ENCODE measurements around the gene ANKS1B.
"Not testable (repeated sequence)": the region's sequence is repeated elsewhere in the genome, so short reads cannot be mapped to it uniquely, and the experiment has no call there.

The ANKS1B gene

DNA sequence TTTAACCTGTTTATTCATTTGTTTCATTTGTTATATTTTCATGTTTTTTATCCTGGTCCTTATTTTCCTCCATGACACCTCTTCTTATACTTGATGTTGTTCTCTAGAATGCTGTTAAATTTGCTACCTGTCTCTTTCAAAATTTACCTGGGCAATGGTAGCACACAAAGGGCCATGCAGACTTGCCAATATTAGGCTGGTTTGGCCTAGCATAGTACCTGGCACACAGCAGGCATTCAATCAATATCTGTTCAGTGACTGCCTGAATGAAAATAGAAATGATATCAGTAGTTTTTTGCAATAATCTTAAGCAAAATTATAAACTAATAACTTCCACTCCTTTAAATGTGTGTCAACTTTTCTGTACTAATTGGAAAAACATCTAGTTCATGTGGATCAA, 1014.5 kb downstream of the ANKS1B start:
- no peak for DNase-seq (ENCODE audit: low read depth, low spot score)

DNA sequence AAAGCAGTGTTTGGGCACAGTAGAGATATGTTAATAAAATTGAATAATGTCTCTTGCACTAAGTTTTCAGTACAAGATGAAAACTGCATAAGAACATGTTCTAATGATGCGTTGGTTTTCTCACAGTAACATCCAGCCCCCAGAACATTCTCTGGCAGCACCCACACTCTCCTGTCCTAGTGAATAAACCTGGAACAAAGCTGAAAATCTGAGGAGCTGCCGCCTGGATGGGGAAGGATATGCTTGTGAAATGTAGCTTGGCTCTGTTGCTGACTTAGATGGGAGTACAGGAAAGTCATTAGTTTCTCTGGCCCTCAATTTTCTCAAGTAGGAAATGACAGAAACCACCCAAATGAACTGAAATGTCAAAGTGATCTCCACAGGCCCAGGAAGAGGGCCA, 1015.8 kb downstream of the ANKS1B start:
- DNase-seq (ENCODE audit: low read depth, low spot score) = no peak

- DNase-seq (ENCODE audit: low read depth, low spot score) = not testable (repeated sequence)
These were observed 1027.6 kb downstream of the ANKS1B start for GRCh38 chr12:98957135-98957534.

GRCh38 chr12:98955284-98955683, 1029.5 kb downstream of the ANKS1B start:
- peak; percentile 16 for DNase-seq (ENCODE audit: low read depth, low spot score)

- DNase-seq (ENCODE audit: low read depth, low spot score) = no peak
These were observed 1030.2 kb downstream of the ANKS1B start for GRCh38 chr12:98954506-98954905.

DNA sequence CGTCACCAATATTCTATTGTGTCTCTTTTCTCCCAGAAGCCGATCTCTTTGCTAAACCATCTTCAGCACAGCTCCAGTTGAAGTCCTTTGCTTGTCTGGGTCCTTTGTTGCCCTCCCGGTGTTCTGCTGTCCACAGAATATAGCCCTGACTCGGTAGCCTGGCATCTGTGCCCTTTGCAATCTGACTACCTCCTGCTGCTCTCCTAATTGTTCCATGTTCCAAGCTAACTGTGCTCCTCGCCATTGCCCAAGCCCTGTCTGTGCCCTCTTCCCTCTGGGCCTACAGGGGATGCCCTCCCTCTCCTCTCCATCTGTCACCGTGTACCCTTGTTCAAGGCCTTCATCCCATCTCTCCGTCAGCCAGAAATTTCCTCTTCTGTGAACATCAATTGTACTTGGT, 1033.3 kb downstream of the ANKS1B start:
- no peak for DNase-seq (ENCODE audit: low read depth, low spot score)

DNA sequence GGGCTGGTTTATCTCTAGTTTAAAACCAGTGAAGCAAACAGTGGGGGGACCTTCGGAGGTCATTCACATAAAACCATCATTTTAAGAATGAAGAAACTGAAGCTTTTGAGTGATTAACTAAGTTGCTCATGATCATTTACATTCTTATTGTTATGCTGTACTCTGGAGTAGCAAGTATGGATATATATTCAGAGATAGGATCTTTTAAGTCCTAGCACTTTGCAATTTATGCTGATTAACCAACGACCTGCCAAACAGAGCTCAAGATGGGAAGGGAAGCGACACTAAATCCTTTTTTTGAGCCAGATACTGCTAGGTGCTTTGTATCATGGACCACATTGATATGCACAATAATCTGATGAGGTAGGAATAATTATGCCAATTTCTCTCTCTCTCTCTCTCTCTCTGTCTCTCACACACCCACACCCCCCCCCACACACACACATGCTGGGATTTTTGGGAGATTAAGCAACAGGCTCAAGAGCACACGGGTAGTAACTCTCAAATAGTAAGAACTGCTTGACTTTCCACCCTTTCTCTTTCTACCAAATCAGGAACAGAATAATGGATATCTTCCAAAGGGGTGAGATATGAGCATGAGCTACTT, 1036.3 kb downstream of the ANKS1B start:
- no peak for DNase-seq (ENCODE audit: low read depth, low spot score)

DNA sequence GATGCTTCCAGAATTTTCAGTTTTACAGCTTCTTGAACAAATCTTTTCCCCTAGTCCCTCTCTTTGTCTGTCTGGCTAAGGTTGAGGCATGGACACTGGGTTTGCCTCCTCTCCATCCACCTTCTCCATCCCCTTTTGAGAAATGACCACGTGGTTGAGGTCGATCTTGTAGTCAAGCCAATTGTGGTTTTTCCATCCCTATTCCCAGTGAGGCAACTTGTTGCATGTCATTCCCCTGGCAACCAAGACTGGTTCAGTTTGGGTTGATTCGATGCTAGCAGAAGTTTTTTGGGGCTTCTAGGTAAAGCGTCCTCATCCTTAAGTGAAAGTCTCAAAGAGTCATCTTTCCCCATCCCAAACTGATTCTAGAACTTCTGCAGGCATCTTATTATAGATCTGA, 1038.9 kb downstream of the ANKS1B start:
- peak; percentile 15 for DNase-seq (ENCODE audit: low read depth, low spot score)

GRCh38 chr12:98939926-98940325, 1044.8 kb downstream of the ANKS1B start:
- no peak for DNase-seq (ENCODE audit: low read depth, low spot score)

DNA sequence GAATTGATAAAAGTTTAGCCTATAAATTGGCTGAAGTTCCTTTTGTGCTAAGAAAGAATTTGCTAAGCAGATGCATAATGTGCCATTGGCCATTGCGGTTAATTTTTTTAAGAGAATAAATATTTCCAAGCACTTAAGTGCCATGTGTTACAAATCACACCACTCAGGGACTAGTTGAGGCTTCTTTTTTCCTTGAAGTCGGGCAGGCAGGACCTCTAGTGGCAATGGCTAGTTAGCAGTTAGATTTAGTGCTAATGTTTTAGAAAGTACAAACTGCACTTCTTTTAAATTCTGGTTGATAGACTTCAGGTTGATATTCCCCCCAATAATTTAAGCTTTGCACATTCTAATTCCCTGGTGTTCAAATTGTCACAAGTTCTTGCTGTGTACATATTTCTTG, 1045.4 kb downstream of the ANKS1B start:
- DNase-seq (ENCODE audit: low read depth, low spot score) = peak; percentile 71

DNA sequence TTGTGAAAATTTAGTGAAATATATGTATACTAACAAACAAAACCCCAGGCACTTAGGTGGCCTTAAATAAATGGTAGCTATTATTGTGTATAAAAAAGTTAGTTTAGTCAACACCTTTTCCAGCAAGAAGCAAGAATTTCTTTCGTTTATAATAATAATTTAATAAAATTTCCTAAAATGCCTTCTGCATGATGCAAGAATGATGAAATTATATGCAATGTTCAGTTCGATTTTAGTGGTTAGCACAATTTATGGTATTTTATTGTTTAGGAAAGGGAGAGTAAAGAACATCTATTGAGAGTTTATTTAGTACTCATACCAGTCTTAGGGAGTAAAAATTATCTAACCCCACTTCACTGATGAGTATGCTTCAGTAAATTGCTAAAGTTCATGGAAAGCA, 1048.9 kb downstream of the ANKS1B start:
- no peak for DNase-seq (ENCODE audit: low read depth, low spot score)

GRCh38 chr12:98922871-98923270, 1061.9 kb downstream of the ANKS1B start:
- no peak for DNase-seq (ENCODE audit: low read depth, low spot score)

DNA sequence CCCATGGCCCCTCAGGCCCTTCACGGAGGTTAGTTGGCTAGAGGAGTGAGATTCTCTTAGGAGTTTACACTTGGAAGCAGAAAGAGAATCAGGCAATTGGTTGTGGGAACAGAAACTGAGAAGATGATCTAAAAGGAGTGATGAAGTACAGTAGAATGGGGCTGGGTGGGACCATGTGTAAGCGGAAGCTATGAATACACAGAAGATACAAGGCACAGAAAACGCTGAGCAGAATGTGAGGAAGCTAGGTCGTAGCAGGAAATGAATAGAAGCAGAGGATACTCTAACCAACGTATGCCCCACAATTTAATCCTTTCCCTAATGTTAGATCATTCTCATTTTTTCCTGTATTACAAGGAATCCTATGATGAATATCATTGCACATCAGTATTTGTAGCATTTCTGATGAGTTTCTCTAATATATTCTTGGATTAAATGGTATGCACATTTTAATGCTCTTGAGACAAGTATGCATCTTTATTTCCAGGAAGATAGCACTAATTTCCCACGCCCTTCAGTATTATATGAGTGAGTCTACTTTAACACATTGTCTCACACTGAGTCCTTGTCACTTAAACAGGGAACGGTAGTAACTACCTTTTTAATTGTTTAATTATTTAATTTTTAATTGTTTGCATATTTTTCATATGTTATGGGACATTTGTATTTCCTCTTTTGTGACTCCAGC, 1066.4 kb downstream of the ANKS1B start:
- DNase-seq (ENCODE audit: low read depth, low spot score) = no peak

DNA sequence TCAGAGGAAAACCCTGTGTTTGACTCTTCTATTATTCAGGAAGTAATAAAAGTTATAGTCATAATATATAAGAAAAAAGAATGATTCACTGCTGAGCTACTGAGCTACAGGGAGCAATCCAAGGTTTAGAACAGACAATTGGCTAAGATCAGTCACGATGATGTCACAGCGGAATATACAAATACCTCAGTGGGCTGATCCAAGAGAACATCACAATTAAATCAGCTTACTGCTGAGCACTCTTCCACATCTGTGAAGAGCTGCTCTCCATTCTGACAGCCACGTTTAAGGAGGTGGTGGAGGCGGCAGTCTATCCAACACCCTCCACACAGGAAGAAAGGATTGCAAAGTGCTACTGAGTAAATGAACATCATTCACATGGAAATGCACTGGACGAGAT, 1068.6 kb downstream of the ANKS1B start:
- DNase-seq (ENCODE audit: low read depth, low spot score) = no peak

GRCh38 chr12:98912401-98912974, 1072.2 kb downstream of the ANKS1B start:
- no peak for DNase-seq (ENCODE audit: low read depth, low spot score)

GRCh38 chr12:98911396-98911795, 1073.3 kb downstream of the ANKS1B start:
- no peak for DNase-seq (ENCODE audit: low read depth, low spot score)

DNA sequence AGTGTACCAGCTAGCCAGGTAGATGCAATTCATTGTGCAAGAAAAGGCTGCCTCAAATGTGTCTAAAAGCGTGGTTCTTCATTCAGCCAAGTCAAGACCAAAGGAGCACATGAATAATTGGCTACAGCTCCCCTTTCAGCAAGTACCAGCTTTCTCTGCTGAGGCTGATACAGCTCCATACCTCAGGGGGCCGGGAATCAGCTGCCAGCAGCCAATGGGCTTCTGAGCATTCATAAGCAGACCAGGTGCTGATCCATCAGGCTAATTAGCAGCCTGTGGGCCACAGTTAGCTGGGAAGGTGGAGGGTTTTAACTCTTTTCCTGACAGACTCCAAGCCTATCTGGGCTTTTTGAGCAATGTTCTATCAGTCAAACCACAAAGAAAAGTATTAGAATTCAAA, 1075.0 kb downstream of the ANKS1B start:
- no peak for DNase-seq (ENCODE audit: low read depth, low spot score)

DNA sequence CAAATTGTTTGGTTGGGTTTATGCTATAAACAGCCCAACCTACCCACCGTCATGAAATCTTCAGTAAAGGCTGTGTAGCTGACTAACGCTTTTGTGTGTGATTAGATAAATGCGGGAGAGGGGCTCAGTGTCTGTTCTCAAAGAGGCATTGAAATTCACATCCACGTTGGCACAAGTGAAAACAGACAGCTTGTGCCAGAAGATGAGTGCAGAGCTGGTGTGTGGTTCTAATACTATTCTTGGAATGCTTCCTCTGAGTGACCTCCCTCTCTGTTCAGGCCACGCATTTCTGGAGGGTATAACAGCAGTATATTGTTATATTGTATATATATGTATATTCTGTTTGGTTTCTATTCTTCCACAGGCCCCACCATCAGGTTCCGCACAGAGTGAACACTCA, 1075.9 kb downstream of the ANKS1B start:
- DNase-seq (ENCODE audit: low read depth, low spot score) = peak; percentile 20

- DNase-seq (ENCODE audit: low read depth, low spot score) = no peak
These were observed 1080.9 kb downstream of the ANKS1B start for GRCh38 chr12:98903875-98904274.

DNA sequence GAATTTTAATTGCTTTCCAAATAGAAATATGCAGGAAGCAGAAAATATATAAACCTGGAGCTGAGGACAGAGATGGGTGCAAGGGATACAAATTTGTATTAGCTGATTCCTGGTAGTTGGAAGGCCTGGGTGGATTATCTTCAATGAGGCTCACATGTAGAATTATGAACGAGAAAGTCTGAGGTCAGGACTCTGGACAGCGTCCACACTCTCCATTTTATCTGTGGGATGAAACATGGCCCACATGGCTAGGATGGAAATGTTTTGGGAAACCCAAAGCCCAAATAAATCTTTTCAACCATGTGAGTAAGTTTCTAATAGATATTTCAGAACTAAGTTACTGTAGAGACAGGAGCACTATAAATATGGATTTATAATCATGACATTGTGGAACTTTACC, 1083.5 kb downstream of the ANKS1B start:
- peak; percentile 48 for DNase-seq (ENCODE audit: low read depth, low spot score)

DNA sequence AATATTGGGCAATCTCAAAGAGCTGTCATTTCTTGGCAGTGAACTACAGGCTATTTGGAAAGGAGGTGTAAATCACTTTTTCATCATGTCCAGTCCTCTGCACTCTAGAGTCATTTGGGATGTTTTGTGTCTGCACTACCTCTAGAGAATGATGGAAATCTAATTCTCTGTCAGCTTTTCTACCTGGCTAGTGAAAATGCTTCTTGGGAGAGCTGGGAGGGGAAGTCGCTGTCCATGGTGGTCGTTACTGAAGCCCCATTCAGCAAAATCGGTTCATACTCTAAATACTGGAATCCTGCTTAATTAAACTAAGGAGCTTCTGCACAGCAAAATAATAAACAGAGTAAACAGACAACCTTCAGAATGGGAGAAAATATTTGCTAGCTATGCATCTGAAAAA, 1087.8 kb downstream of the ANKS1B start:
- peak; percentile 61 for DNase-seq (ENCODE audit: low read depth, low spot score)

DNA sequence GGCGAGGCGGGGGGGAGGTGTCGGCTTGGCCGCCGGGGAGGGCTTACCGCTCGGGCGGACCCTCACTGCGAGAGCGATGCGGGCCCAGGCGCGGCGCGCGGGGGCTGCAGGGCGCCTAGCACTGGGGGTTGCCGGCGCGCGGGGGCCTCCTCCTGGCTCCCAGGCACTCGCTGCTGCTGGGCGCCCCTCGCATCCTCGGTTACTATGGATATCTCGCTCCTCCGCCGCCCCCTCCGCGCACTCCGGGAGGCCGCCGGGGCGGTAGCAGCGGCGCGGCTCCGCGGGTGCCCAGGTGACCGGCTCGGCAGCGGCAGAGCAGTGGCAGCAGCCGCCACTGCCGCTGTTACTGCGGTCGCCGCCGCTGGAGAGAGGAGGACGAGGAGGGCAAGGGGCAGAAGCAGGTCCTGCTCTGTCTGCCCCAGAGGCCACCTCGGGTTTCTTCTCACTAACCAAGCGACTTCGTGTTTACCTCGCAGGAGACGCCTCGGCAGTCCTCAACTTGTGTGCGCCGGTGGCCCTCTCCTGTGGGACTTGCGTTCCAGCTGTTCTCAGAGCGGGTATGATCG, 1089.6 kb downstream of the ANKS1B start:
- peak; percentile 60 for DNase-seq (ENCODE audit: low read depth, low spot score)
